H1 (cell line): ENCODE measurements around the gene RAD18.

ENCODE experiments used
- ASH2L ChIP-seq: fragments of 200-600, 300-600 bp; sonication (generic); IDR thresholded peaks from one replicate; pipeline ENCODE4 v1.7.1; 2017; ENCODE audit warnings: low read length
- KDM5A ChIP-seq: fragments of 200-600 bp; IDR thresholded peaks from 2 replicates; pipeline ENCODE4 v1.7.1; 2012; ENCODE audit warnings: mild to moderate bottlenecking, low read length, inconsistent platforms, mixed read lengths
- POLR2A ChIP-seq, 2 experiments: IDR thresholded peaks; 1 replicate in 1 of 2; 2 replicates in 1 of 2; pipeline ENCODE4 v1.6.1; 2011; ENCODE audit warnings: low read depth in 2 of 2, low read length in 2 of 2, mild to moderate bottlenecking in 2 of 2; ENCODE audit errors: control extremely low read depth in 1 of 2
- POLR2AphosphoS5 ChIP-seq: IDR thresholded peaks from 2 replicates; pipeline ENCODE4 v1.6.1; 2011; ENCODE audit warnings: low read depth, low read length
- RFX5 ChIP-seq: IDR thresholded peaks from 2 replicates; pipeline ENCODE4 v1.6.1; 2011; ENCODE audit warnings: low read depth, low read length, improper control_type of control experiment, borderline replicate concordance
- RNF2 ChIP-seq: fragments of 200-900, 300-1000 bp; sonication (generic); IDR thresholded peaks from 2 replicates; pipeline ENCODE4 v1.7.1; 2016; ENCODE audit warnings: borderline replicate concordance, low read depth, mild to moderate bottlenecking, antibody characterized with exemption, low read length; ENCODE audit not compliant: poor library complexity, severe bottlenecking; ENCODE audit errors: missing control alignments
- SP1 ChIP-seq: IDR thresholded peaks from 2 replicates; pipeline ENCODE4 v1.6.1; 2011; ENCODE audit warnings: low read depth, low read length
- SRF ChIP-seq: IDR thresholded peaks from 2 replicates; pipeline ENCODE4 v1.6.1; 2011; ENCODE audit warnings: mild to moderate bottlenecking, low read depth, low read length, moderate library complexity
- TCF12 ChIP-seq: IDR thresholded peaks from 2 replicates; pipeline ENCODE4 v1.6.1; 2011; ENCODE audit warnings: low read depth, mild to moderate bottlenecking, low read length
- ZNF274 ChIP-seq: IDR thresholded peaks from 2 replicates; pipeline ENCODE4 v1.7.0; 2012; ENCODE audit warnings: low read length, borderline replicate concordance; ENCODE audit errors: extremely low read depth
- TF ChIP-seq, protein P1 (sequence below), 3 experiments: IDR thresholded peaks; 1 replicate in 2 of 3; 2 replicates in 1 of 3; pipeline versions ENCODE4 v1.5.1 to v1.6.1; 2011; ENCODE audit warnings: low read length in 3 of 3, mild to moderate bottlenecking in 3 of 3, inconsistent platforms in 2 of 3, low read depth in 1 of 3, moderate library complexity in 1 of 3; ENCODE audit not compliant: insufficient read depth in 1 of 3; ENCODE audit errors: control extremely low read depth in 1 of 3
- TF ChIP-seq, protein P2 (sequence below): IDR thresholded peaks from 2 replicates; pipeline ENCODE4 v1.6.1; 2011; ENCODE audit warnings: low read depth, mild to moderate bottlenecking, low read length; ENCODE audit not compliant: insufficient read depth
- TF ChIP-seq, protein P3 (sequence below): IDR thresholded peaks from 2 replicates; pipeline ENCODE4 v1.6.1; 2011; ENCODE audit warnings: low read length, improper control_type of control experiment

DNA sequence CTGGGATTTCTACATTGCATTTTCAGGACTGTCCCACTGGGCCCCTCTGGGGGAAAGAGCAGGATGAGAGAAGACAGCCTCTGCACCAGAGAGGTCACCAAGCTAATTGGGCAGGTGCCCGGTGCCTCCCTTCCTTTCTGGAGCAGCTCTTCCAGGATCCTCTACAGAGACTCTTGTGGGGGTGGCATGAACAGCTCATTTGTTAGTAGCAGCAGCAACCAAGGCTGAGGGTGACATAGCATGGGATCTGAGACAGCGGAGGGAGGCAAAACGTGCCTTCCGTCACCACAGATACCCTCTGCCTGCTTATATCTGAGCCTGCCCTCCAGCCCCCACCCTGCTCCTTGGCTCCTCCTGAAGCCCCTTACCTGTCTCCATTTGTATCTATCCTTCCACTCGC lies 110.8 kb downstream of the RAD18 start:
- TF ChIP-seq, protein P1, sequence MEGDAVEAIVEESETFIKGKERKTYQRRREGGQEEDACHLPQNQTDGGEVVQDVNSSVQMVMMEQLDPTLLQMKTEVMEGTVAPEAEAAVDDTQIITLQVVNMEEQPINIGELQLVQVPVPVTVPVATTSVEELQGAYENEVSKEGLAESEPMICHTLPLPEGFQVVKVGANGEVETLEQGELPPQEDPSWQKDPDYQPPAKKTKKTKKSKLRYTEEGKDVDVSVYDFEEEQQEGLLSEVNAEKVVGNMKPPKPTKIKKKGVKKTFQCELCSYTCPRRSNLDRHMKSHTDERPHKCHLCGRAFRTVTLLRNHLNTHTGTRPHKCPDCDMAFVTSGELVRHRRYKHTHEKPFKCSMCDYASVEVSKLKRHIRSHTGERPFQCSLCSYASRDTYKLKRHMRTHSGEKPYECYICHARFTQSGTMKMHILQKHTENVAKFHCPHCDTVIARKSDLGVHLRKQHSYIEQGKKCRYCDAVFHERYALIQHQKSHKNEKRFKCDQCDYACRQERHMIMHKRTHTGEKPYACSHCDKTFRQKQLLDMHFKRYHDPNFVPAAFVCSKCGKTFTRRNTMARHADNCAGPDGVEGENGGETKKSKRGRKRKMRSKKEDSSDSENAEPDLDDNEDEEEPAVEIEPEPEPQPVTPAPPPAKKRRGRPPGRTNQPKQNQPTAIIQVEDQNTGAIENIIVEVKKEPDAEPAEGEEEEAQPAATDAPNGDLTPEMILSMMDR (IDR thresholded peaks at IDR 0.05; ENCODE audit: control extremely low read depth in 1 of 3, insufficient read depth in 1 of 3, low read depth in 1 of 3, low read length in 3 of 3) = no peak
- TF ChIP-seq TCF12 (no peak), POLR2A (IDR thresholded peaks at IDR 0.05; ENCODE audit: control extremely low read depth in 1 of 2, low read depth in 2 of 2, low read length in 2 of 2) (no peak), SP1 (no peak), POLR2AphosphoS5 (no peak), KDM5A (no peak), ASH2L (no peak), SRF (no peak), ZNF274 (no peak), RNF2 (no peak), RFX5 (no peak)
- TF ChIP-seq, protein P2, sequence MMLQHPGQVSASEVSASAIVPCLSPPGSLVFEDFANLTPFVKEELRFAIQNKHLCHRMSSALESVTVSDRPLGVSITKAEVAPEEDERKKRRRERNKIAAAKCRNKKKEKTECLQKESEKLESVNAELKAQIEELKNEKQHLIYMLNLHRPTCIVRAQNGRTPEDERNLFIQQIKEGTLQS = no peak
- TF ChIP-seq, protein P3, sequence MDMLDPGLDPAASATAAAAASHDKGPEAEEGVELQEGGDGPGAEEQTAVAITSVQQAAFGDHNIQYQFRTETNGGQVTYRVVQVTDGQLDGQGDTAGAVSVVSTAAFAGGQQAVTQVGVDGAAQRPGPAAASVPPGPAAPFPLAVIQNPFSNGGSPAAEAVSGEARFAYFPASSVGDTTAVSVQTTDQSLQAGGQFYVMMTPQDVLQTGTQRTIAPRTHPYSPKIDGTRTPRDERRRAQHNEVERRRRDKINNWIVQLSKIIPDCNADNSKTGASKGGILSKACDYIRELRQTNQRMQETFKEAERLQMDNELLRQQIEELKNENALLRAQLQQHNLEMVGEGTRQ = no peak
